Measurements from ENCODE around the gene PNPLA7.

DNA sequence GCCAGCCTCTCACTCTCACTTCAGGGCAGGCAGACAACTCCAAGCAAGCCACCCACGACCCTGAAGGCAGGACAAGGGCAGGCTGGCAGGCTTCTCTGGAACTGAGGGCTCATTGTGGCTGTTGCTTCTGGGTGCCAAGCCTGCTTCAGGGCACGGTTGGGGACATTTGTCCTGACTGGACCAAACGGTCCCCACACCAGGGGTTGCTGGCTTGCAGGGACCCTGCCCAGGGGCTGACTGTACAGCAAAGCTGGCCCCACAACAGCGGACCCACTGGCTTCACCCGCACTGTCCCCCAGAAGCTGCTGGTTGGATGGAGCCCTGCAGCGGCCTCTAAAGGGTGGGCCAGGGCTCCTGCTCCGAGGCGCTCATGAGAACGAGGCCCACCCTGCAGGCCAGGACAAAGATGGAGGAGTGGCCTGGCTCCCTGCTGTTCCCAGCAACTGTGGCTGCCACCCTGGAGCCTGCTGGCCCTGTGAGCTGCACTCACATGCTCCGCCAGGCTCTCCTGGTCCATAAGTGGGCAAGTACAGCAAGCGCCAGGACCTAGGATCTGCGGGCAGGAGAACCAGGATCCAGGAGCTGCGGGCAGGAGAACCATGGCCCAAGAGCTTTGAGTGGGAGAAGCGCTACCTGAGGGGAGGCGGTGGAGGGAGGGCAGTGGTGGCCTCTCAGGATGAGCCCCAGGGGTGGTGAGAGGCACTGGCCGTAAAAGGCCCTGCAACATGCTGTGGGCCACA, 56.7 kb downstream of the PNPLA7 start:
- TF ChIP-seq ZNF426 (tag by site-specific recombination; IDR thresholded peaks at IDR 0.05) (no peak), ZNF24 (tag by site-specific recombination; IDR thresholded peaks at IDR 0.05) (no peak), BCL11A (tag by site-specific recombination; IDR thresholded peaks at IDR 0.05; ENCODE audit: low read depth) (no peak), ZNF335 (tag by site-specific recombination; conservative IDR thresholded peaks at IDR 0.05) (no peak), GLI4 (tag by site-specific recombination; IDR thresholded peaks at IDR 0.05) (no peak), ZBTB48 (tag by site-specific recombination; IDR thresholded peaks at IDR 0.05) (no peak), YY1 (tag by site-specific recombination; IDR thresholded peaks at IDR 0.05) (no peak), ZNF792 (tag by site-specific recombination; IDR thresholded peaks at IDR 0.05) (no peak), ZBTB21 (tag by site-specific recombination; IDR thresholded peaks at IDR 0.05) (no peak)
- TF ChIP-seq, protein P1, sequence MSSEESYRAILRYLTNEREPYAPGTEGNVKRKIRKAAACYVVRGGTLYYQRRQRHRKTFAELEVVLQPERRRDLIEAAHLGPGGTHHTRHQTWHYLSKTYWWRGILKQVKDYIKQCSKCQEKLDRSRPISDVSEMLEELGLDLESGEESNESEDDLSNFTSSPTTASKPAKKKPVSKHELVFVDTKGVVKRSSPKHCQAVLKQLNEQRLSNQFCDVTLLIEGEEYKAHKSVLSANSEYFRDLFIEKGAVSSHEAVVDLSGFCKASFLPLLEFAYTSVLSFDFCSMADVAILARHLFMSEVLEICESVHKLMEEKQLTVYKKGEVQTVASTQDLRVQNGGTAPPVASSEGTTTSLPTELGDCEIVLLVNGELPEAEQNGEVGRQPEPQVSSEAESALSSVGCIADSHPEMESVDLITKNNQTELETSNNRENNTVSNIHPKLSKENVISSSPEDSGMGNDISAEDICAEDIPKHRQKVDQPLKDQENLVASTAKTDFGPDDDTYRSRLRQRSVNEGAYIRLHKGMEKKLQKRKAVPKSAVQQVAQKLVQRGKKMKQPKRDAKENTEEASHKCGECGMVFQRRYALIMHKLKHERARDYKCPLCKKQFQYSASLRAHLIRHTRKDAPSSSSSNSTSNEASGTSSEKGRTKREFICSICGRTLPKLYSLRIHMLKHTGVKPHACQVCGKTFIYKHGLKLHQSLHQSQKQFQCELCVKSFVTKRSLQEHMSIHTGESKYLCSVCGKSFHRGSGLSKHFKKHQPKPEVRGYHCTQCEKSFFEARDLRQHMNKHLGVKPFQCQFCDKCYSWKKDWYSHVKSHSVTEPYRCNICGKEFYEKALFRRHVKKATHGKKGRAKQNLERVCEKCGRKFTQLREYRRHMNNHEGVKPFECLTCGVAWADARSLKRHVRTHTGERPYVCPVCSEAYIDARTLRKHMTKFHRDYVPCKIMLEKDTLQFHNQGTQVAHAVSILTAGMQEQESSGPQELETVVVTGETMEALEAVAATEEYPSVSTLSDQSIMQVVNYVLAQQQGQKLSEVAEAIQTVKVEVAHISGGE (tag by site-specific recombination; conservative IDR thresholded peaks at IDR 0.05; ENCODE audit: low read depth) = no peak
- TF ChIP-seq, protein P2, sequence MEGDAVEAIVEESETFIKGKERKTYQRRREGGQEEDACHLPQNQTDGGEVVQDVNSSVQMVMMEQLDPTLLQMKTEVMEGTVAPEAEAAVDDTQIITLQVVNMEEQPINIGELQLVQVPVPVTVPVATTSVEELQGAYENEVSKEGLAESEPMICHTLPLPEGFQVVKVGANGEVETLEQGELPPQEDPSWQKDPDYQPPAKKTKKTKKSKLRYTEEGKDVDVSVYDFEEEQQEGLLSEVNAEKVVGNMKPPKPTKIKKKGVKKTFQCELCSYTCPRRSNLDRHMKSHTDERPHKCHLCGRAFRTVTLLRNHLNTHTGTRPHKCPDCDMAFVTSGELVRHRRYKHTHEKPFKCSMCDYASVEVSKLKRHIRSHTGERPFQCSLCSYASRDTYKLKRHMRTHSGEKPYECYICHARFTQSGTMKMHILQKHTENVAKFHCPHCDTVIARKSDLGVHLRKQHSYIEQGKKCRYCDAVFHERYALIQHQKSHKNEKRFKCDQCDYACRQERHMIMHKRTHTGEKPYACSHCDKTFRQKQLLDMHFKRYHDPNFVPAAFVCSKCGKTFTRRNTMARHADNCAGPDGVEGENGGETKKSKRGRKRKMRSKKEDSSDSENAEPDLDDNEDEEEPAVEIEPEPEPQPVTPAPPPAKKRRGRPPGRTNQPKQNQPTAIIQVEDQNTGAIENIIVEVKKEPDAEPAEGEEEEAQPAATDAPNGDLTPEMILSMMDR (tag by site-specific recombination; IDR thresholded peaks at IDR 0.05) = no peak
- TF ChIP-seq, protein P3, sequence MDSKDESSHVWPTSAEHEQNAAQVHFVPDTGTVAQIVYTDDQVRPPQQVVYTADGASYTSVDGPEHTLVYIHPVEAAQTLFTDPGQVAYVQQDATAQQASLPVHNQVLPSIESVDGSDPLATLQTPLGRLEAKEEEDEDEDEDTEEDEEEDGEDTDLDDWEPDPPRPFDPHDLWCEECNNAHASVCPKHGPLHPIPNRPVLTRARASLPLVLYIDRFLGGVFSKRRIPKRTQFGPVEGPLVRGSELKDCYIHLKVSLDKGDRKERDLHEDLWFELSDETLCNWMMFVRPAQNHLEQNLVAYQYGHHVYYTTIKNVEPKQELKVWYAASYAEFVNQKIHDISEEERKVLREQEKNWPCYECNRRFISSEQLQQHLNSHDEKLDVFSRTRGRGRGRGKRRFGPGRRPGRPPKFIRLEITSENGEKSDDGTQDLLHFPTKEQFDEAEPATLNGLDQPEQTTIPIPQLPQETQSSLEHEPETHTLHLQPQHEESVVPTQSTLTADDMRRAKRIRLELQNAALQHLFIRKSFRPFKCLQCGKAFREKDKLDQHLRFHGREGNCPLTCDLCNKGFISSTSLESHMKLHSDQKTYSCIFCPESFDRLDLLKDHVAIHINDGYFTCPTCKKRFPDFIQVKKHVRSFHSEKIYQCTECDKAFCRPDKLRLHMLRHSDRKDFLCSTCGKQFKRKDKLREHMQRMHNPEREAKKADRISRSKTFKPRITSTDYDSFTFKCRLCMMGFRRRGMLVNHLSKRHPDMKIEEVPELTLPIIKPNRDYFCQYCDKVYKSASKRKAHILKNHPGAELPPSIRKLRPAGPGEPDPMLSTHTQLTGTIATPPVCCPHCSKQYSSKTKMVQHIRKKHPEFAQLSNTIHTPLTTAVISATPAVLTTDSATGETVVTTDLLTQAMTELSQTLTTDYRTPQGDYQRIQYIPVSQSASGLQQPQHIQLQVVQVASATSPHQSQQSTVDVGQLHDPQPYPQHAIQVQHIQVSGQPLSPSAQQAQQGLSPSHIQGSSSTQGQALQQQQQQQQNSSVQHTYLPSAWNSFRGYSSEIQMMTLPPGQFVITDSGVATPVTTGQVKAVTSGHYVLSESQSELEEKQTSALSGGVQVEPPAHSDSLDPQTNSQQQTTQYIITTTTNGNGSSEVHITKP (tag by site-specific recombination; IDR thresholded peaks at IDR 0.05) = no peak
- TF ChIP-seq, protein P4, sequence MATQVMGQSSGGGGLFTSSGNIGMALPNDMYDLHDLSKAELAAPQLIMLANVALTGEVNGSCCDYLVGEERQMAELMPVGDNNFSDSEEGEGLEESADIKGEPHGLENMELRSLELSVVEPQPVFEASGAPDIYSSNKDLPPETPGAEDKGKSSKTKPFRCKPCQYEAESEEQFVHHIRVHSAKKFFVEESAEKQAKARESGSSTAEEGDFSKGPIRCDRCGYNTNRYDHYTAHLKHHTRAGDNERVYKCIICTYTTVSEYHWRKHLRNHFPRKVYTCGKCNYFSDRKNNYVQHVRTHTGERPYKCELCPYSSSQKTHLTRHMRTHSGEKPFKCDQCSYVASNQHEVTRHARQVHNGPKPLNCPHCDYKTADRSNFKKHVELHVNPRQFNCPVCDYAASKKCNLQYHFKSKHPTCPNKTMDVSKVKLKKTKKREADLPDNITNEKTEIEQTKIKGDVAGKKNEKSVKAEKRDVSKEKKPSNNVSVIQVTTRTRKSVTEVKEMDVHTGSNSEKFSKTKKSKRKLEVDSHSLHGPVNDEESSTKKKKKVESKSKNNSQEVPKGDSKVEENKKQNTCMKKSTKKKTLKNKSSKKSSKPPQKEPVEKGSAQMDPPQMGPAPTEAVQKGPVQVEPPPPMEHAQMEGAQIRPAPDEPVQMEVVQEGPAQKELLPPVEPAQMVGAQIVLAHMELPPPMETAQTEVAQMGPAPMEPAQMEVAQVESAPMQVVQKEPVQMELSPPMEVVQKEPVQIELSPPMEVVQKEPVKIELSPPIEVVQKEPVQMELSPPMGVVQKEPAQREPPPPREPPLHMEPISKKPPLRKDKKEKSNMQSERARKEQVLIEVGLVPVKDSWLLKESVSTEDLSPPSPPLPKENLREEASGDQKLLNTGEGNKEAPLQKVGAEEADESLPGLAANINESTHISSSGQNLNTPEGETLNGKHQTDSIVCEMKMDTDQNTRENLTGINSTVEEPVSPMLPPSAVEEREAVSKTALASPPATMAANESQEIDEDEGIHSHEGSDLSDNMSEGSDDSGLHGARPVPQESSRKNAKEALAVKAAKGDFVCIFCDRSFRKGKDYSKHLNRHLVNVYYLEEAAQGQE (tag by site-specific recombination; IDR thresholded peaks at IDR 0.05) = no peak
- TF ChIP-seq, protein P5, sequence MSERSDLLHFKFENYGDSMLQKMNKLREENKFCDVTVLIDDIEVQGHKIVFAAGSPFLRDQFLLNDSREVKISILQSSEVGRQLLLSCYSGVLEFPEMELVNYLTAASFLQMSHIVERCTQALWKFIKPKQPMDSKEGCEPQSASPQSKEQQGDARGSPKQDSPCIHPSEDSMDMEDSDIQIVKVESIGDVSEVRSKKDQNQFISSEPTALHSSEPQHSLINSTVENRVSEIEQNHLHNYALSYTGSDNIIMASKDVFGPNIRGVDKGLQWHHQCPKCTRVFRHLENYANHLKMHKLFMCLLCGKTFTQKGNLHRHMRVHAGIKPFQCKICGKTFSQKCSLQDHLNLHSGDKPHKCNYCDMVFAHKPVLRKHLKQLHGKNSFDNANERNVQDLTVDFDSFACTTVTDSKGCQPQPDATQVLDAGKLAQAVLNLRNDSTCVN (tag by site-specific recombination; optimal IDR thresholded peaks at IDR 0.05) = no peak

Data from HEK293 (cell line).